Activated CD4-positive, alpha-beta T cell treated with anti-CD3 and anti-CD28 coated beads, Interleukin-2, amount 50 U/mL, for 4 hours (primary cell): ENCODE data around the gene EXOSC3.
"Not testable (repeated sequence)": the region's sequence is repeated elsewhere in the genome, so short reads cannot be mapped to it uniquely, and the experiment has no call there.

Experiments
- DNase-seq, 2 experiments: peaks; one replicate each; pipeline ENCODE4 v3.0.0-alpha.2; 2020

EXOSC3 gene

DNA sequence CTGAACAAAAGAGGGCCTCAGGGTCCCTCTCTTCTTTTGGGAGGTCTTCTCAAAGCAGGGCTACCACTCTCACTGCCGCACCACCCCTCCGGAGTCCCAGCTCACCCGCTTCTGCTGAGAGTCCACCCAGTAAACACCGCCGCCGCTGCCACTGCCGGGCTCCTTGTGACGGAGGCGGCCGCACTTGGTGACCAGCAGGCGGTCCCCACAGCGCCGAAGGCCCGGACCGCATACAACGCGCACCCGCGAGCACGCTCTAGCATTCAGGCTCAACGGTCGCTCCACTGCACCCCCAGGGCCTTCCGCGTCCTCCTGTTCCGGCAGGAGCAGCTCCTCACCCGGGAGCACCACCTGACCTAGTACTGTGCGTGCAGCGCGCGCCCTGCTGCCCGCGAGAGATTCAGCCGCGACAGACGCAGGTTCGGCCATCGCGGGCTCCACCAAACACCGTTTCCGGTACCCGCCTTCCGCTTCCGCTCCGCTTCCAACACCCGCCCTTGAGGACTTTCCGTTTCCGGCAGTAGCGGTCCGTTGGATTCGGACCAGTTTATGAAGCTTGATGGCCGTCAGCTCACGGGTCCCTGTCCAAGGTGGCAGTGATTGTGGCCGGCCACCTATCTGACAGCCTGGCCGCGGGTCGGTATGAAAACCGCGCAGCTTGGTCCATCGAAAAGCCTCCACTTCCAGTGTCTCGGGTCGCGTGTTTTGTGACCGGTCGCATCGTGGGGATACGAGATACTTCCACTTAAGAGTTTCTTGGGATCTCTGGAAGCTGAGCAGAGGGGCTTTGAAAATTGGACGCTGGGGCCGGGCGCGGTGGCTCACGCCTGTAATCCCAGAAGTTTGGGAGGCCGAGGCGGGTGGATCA, at the start of gene EXOSC3:
TSS of gene EXOSC3 (minus strand) at position 449 of the 868 bp plus-strand sequence. CDS start at position 429, 20 bp downstream.
- DNase-seq, result peak; percentile 72 to 75

DNA sequence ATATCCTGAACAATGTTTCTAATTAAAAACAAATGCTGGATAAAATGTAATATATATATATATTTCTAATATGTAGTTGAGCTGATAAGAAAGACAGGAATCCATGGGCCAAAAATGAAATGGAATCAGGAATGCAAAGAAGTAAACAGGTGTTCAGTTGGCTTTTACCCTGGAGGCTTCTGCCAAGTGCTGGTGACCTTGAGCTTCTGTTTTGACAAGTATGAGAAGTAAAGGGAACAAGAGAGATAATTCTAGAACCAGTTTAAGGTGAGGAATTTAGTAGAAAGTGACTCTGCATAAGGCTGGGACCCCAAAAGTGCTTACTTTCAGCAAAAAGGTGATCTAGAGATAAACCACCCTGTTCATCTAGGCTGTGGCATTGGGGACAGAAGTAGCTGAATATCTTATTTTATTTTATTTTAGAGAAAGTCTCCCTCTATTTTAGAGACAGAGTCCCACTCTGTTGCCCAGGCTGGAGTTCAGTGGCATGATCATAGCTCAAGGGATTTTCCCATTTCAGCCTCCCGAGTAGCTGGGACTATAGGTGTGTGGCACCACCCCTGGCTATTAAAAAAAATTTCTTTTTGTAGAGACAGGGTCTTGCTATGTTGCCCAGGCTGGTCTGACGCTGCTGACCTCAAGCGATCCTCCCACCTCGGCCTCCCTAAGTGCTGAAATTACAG, 42.8 kb upstream of the EXOSC3 start:
- DNase-seq, result no peak

DNA sequence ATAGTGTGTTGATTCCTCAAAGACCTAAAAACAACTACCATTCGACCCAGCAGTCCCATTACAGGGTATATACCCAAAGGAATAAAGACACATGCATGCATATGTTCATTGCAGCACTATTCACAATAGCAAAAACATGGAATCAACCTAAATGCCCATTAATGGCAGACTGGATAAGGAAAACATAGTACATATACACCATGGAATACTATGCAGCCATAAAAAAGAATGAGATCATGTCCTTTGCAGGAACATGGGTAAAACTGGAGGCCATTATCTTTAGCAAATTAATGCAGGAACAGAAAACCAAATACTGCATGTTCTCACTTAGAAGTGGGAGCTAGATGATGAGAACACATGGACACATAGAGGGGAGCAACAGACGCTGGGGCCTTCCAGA, 40.3 kb upstream of the EXOSC3 start:
- not testable (repeated sequence) for DNase-seq

DNA sequence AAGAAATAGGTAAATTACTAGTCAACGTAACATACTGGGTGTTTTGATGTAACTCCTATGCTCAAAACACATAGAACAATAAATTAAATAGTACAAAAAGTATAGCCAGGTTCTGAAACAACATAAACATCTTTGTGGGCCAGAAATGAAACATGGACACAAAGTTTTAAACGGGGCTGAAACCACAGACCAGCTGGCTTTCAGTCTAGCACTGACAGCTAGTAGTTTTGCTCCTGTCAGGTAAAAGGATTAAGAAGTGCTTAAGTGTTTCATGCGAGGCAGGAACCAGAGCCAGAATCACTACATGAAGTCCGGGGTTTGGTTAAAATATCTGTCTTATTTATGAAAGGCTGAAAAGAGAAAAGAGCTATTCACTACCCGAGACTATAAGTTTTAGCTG, 35.3 kb upstream of the EXOSC3 start:
- DNase-seq, result no peak

DNA sequence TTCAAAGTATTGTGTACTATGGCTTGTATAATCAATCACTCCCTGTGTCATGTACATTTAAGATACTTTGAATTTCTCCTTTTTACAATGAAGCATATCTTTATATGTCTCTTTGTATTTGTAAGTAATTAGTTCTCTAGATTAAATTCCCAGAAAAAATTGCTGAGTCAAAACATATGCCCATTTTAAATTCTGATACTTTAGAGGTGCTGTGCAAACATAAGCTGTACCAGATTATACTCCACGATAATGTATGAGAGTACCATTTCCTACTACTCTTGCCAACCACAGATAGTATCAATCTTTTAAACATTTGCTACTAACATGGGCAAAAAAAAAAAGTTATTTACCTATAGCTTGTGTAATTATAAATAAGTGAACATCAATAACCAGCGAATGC, 34.0 kb upstream of the EXOSC3 start:
- no peak for DNase-seq

DNA sequence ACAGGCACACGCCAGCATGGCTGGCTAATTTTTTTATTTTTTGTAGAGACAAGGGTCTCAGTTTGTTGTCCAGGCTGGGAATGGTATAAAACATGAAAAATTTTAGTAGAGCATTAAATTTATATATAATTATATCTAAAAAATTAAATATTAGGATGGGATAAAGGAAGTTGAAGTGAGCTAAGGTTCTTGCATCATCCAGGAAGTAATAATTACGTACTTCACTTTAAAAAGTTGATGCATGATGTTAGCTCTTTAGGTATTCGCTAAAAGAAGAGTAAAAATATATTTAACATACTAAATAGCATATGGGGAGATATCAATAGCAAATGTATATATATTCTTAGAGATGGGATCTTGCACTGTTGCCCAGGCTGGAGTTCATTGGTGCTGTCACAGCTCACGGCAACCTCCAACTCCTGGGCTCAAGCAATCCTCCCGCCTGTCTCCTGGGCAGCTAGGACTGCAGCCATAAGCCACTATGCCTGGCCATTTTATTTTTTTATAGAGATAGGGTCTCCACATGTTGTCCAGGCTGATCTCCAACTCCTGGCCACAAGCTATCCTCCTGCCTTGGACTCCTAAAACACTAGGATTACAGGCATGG, 28.0 kb upstream of the EXOSC3 start:
- DNase-seq, result no peak

DNA sequence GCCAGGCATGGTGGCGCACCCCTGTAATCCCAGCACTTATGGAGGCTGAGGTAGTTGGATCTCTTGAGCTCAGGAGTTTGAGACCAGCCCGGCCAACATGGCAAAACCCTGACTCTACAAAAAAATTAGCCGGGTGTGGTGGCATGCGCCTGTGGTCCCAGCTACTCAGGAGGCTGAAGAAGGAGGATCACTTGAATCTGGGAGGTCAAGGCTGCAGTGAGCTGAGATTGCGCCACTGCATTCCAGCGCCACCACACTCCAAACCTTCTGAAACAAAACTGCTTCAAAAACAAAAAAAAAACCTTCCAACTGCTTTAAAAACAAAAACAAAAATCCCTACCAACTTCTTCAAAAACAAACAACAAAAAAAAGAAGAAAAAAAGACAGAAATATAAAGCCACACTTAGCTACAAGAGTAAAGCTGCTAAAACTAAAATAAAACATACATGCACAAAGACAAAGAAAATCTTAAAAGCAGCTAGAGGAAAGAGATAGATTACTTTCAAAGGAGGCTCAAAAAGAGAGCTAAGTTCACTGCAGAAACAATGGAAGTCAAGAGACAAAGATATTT, 27.1 kb upstream of the EXOSC3 start:
- DNase-seq, result no peak

DNA sequence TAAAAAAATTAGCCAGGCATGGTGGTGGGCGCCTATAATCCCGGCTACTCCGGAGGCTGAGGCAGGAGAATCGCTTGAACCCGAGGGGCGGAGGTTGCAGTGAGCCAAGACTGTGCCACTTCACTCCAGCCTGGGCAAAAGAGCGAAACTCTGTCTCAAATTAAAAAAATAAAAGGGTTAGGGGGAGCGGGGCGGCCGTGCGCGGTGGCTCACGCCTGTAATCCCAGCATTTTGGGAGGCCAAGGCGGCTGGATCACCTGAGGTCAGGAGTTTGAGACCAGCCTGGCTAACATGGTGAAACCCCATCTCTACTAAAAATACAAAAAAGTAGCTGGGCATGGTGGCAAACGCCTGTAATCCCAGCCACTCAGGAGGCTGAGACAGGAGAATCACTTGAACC, 24.8 kb upstream of the EXOSC3 start:
- not testable (repeated sequence) for DNase-seq

DNA sequence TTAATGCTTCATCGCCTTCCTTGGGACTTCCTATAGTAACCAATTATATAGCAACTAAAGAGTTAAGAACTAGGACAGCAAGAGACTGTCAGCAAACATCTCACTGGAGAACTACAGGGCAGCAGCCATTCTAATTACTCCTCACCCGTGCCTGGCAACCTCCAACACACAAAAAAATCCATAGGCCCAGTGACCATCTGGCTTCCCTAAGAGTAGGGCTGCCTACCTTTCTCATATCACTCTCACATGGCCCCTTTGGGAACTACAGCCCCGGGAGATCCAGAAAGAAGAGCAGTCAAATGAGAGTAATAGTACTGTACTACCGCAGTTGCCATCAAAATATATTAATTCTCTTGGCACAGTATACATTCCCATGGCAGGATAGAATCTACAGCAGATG, 21.4 kb upstream of the EXOSC3 start:
- DNase-seq, result no peak

DNA sequence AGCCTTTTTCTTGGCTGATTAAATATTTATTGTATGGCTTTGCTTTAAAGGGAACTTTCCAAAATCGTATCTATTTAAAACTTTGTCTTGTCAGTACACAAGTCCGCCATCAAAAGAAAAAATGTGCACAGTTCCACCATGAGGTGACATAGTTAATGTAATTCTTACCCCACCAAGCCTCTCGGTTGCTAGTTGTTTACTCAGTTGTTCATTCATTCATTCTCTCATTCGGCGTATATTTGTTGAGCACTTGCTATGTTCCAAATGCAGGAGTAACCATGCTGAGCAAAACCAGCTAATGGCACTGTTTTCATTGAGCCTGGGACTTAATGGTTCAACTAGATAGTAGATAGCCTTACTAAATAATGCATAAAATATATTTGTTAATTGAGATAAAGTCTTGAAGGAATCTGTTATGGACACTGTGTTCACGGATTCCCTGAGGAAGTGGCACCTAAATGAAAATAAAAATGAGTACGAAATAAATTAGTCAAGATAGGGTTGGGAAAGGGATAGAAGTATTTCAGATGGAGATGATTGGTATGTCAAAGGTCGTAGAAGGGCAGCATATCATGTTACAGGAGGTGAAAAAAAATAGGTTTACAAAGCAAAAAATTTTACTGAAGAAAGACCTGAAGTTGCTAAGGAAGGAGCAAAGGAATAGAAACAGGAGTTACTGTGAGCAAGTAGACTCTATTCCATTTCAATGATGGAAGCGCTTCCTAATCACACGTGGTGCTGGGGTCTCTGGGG, 17.3 kb upstream of the EXOSC3 start:
- no peak for DNase-seq

DNA sequence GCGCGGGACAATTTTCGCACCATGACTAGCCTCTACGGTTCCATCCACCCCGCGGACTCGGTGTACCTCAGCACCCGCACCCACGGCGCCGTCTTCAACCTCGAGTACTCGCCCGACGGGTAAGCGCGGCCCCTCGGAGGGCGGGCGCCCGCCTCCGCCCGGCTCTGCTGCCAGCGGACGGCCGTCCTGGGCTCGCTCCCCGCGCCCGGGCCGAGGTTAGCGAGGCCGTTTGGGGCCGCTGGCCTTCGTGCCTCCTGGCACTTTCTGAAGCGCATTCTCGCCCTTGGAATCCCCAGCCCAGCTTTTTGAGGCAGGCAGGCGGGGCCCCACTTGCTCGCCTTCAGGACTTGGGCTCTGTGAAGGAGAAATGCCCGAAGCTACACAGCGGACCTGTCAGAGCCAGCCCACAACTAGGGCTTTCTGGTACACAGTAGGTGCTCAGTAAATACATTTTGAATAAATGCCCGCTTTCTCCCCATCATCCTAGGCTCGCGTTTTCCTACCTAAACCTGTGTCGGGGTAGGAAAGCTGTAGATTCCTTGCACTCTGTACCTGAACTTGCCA, 16.5 kb upstream of the EXOSC3 start:
- DNase-seq, result peak in 1 of 2 experiments; percentile 20

DNA sequence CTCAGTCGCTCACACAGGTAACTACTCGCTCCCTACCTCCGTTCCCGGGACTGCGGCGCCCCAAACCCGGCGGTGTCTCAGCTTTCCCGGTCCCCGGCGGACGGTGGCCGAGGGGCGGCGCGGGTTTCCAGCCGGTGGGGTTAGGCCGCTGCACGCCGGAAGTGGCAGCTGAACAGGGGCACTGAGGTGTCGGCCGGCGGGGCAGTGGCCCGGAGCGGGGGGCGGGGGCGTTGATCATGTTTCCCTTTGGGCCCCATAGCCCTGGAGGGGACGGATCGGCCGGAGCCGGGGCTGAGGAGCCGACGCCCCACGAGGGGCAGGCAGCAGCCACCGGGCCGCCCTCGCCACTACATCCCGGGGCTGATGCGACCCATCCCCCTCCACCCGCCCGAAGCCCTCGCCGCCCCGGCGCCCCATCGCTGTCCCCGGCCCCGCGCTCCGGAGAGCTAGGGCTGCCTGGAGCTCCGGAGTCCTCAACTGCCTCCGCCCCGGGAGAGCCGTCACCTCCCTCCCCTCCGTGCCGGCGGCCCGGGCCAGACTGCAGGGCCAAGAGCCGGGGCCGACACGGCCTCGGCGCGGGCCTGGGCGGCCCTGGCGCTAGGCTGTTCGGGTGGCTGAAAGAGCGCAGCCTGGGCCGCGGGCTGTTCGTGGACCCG, 15.9 kb upstream of the EXOSC3 start, which contains the start of gene DCAF10:
TSS of gene DCAF10 (plus strand) at position 167 of the 656 bp plus-strand sequence. CDS start at position 237, 70 bp downstream.
- peak; percentile 83 for DNase-seq

DNA sequence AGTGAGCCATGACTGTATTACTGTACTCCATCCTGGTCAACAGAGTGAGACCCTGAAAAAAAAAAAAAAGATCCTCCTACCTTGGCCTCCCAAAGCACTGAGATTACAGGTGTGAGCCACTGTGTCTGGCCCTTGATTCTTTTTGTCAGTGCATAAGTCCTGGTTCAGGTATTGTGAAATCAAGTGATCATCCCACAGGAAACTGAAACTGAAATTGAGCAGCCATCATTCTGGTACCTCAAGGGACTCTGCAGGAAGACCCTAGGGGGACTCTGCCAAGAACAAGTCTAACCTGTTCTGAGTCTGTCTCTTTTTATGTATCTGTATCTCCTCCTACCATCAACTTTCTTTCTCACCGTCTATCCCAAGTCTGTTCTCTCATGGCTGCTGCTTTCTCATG, 13.8 kb upstream of the EXOSC3 start:
- DNase-seq, result no peak

DNA sequence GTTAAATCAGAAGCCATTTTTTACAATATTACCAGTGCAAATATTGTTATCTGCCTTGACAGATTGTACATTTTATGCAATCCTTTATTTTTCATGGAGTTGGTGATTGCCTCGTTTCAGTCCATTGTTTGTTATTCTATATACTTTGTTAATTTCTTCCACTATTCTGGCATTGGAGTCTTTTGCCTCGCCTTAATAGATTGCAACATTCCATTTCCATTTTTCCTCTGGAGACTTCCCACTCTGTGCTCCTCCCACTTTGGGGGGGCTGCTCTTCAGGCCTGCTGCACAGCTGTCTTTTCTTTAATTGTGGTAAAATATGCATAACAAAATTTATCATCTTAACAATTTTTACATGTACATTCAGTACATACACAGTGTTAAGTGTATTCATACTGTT, 11.4 kb upstream of the EXOSC3 start:
- no peak for DNase-seq

DNA sequence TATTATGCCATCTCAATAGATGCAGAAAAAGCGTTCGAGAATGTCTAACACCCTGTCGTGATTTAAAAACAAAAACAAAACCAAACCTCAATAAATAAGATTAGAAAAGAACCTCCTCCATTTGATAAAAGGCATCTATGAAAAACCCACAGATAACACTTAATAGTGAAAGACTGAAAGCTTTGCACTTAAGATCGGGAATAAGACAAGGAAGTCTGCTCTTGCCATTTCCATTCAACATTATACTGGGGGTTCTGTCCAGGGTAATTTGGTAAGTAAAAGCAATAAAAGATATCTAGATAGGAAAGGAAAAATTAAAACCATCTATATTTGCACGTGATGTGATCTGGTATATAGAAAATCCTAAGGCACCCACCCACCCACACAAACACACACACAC, 7.3 kb upstream of the EXOSC3 start:
- DNase-seq, result no peak

DNA sequence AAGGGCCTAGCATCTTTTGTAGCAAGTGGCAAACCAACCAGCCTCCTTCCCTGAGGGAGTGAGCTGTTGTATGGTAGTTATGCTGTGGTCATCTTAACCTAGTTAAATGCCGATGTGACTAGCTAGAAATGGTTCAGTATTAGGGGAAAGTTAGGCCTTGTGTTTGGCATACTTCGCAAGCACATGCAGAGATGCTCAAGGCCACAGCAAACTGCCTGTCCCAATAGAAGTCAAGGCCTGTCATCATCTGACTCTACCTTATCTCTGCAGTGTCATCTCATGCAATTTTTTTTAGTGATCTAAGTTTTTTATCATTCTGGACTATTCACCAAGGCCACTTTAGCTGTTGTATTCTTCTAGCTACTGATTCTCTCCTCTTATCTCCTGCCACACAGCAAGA, 5.2 kb upstream of the EXOSC3 start:
- no peak for DNase-seq

DNA sequence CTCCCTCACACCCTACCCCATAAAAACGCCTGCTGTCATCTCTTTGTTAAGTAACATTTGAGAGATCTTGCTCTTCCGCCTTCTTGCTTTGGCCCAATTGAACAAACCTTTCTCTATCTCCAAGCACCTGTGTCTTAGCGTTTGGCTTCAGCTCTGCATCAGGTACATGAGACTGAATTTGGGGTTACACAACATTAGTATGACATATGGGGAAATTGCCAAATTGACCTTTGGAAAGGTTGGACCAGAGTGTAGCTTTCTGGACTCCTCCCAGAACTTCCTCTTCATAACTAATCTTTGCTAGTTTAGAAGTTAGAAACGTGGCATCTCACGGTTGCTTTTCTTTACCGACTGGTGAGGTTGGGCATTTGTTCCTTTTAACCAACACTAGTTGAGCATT, 3.5 kb upstream of the EXOSC3 start:
- DNase-seq, result no peak

DNA sequence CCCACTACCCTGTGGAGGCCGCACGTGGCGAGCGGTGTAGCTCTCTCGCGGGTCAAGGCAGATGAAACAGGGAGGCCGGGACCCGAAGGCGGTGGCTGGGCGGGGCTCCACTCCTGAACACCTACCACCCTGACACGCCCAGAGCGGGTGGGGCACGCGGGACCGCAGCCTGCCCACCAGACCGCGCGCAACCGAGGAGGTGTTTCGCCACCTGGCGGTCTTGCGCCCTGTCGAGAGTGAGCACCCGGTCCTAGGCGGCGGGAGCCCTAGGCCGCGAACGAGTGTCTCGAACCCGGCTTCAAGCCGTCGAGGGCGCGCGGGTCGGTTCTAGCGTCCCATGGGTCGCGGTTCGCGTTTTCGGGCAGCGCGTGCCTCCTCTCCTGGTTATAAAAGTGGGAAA, 2.2 kb upstream of the EXOSC3 start:
- DNase-seq, result no peak

DNA sequence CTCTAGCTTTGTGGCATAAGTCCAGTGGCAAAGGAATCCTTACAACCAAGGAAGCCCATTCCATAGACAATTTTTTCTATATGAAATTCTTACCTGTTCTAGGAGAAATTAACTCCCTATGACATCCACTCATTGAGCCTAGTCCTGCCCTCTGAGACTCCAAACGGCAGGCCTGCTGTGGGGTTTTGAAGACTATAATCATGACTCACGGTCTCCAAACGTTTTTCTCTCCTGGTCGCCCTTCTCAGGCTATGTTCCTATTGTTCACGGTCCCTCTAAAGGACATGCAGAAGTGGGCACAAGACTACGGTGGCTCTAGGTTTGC, 611 bp downstream of the EXOSC3 start:
- no peak for DNase-seq

DNA sequence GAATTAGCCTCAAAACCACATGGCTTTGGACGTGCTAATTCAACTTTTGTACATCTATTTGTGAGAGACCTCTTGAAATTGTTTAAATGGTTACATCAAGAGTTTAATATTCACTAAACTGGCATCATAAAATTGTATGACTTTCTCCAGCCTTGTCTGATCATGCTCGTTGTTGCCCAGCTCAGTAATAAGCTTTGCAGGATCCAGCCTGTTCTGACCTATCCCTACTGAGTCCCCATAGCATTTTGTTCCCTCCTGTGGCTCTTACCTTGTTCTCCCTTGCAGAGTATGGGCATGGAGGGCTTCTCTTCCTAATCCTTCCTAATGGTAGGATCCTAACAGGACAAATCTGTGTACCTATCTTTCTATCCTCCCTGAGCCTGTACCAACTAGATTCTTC, 6.3 kb downstream of the EXOSC3 start:
- DNase-seq, result no peak

DNA sequence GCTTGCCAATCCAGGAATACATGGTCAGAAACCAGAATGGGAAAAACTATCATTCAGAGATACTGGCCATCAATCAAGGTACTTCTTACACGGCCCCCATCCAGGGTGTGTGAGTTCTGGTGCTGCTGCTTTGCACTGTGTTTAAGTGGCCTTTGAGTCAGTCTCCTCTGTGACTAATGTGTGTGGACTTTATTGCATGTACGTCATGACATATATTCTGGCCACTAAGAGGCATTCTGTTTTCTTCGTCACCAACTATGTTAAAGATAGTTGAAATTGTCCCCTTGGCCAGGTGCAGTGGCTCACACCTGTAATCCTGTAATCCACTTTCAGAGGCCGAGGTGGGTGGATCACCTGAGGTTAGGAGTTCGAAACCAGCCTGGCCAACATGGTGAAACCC, 8.5 kb downstream of the EXOSC3 start:
- no peak for DNase-seq
